Omental fat pad (tissue), 4 donors: ENCODE results near the gene NUP42. TPM values are rescaled to one million over a fixed set of nuclear protein-coding genes. Genes with fewer than 3 reads are reported as not detected.

Source experiments
- ATAC-seq: fragments of 150-250 bp; one replicate; pipeline ENCODE4 v1.9.1; 2016; ENCODE audit warnings: mild to moderate bottlenecking, moderate library complexity; ENCODE audit not compliant: low FRiP score
- DNase-seq: peaks from one replicate; pipeline ENCODE4 v3.0.0-alpha.2; 2019; ENCODE audit warnings: low spot score
- total RNA-seq, 4 donors: library from RNA; depleted of rRNA; stranded (reverse); fragments of >200 nt; gene quantifications; one replicate each; pipeline ENCODE4 v1.1.0, GENCODE V29; 2016
- TF ChIP-seq, protein P1 (sequence below), 3 donors: fragments of 450-650 bp; IDR thresholded peaks; one replicate each; pipeline ENCODE4 v1.5.1; 2016 to 2017; ENCODE audit warnings: antibody characterized with exemption in 3 of 3, mild to moderate bottlenecking in 3 of 3, moderate library complexity in 2 of 3

Gene NUP42, protein sequence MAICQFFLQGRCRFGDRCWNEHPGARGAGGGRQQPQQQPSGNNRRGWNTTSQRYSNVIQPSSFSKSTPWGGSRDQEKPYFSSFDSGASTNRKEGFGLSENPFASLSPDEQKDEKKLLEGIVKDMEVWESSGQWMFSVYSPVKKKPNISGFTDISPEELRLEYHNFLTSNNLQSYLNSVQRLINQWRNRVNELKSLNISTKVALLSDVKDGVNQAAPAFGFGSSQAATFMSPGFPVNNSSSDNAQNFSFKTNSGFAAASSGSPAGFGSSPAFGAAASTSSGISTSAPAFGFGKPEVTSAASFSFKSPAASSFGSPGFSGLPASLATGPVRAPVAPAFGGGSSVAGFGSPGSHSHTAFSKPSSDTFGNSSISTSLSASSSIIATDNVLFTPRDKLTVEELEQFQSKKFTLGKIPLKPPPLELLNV
- total RNA-seq = 10 to 100 TPM; 16.3 to 37.3 (median 27.0) TPM

DNA sequence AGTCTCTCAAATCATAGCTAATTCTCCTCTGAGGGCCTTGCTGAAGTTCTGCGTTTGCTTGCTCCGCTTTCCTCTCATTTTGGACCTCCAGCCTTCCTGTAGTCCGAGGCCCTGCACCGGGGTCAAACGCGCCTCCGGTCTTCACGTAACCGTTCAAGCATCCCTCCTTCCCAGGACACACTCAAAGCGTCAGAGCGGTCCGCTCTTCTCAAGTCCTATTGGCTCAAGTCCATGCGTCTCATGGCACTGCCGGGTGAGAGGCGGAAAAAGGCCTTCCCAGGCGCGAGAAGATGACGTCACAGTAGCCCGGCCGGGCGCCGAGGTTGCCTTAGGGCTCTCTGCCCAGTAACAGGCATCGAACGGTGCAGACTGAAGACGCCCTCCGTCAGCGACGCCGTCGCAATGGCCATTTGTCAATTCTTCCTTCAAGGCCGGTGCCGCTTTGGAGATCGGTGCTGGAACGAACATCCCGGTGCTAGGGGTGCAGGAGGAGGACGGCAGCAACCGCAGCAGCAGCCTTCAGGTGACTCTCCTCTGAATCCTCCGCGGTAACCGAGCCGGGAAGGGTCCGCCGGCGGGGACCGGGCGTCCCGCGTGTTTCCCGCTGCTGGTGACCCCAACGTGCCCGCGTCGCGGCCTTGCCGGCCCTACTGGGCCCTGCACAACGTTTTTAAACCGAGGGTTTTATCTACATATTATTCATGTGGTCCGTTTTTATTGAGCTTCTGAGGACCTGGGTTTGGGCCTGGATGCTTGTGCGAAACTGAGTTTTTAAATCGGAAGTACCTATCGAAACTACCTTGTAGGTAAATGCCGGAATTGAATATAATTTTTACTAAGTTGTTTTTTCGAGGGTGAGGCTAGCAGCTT, at the start of gene NUP42:
NUP42 (plus strand) TSS at position 365 of the 870 bp plus-strand sequence; CDS start at position 403, 38 bp downstream.
- TF ChIP-seq, protein P1, sequence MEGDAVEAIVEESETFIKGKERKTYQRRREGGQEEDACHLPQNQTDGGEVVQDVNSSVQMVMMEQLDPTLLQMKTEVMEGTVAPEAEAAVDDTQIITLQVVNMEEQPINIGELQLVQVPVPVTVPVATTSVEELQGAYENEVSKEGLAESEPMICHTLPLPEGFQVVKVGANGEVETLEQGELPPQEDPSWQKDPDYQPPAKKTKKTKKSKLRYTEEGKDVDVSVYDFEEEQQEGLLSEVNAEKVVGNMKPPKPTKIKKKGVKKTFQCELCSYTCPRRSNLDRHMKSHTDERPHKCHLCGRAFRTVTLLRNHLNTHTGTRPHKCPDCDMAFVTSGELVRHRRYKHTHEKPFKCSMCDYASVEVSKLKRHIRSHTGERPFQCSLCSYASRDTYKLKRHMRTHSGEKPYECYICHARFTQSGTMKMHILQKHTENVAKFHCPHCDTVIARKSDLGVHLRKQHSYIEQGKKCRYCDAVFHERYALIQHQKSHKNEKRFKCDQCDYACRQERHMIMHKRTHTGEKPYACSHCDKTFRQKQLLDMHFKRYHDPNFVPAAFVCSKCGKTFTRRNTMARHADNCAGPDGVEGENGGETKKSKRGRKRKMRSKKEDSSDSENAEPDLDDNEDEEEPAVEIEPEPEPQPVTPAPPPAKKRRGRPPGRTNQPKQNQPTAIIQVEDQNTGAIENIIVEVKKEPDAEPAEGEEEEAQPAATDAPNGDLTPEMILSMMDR (IDR thresholded peaks at IDR 0.05) = no peak
- DNase-seq (peak; percentile 77), ATAC-seq (peak; percentile 99)

DNA sequence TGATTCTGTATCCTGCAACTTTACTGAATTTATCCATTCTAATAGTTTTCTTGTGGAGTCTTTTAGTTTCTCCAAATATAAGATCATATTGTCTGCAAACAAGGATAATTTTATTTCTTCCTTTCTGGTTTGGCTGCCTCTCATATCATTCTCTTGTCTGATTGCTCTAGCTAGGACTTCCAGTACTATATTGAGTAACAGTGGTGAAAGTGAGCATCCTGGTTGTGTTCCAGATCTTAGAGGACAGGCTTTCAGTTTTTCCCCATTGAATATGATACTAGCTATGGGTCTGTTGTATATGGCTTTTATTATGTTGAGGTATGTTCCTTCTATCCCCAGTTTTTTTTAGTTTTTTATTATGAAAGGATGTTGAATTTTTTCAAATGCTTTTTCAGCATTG, 48.1 kb upstream of the NUP42 start:
- ATAC-seq (no peak), DNase-seq (no peak)
- TF ChIP-seq, protein P1 (IDR thresholded peaks at IDR 0.05) = no peak

DNA sequence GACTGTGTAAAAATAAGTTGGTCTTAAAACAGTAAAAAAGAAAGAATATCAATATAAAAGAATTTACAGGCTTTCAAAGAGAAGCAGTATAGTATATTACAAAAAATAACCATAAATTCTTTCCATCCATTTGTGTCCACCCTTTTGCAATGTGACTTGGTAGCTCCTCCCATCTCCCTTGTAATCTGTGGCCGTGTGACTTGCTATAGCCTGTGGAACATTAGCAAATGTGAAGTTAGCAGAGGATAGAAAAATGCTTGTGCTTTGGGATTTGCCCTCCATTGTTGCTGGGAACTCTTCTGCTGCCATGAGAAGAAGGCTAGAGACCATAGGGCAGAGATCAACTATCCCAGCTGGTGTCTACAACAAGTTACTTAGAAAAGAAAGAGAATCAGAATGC, 46.1 kb upstream of the NUP42 start:
- TF ChIP-seq, protein P1 (IDR thresholded peaks at IDR 0.05) = no peak
- no peak for DNase-seq
- ATAC-seq = no peak

DNA sequence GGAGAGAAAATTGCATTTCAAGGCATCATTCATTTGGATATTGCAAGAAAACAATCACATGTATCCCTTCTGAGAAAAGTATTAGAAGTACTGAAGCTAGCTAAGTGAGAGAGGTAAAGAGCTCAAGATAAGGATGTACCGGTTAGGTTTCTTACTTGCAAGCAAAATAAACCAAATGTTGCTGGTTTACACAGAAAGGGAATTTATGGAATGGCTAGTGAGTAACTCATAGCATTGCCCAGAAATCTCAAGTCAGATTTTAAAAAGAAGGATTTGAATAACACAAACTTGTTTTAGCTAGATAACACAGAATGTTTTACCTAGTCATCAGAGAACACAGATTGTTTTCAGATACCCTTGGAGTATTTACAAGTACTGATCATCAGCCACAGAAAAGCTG, 45.6 kb upstream of the NUP42 start:
- TF ChIP-seq, protein P1 (IDR thresholded peaks at IDR 0.05) = no peak
- ATAC-seq (no peak), DNase-seq (no peak)

DNA sequence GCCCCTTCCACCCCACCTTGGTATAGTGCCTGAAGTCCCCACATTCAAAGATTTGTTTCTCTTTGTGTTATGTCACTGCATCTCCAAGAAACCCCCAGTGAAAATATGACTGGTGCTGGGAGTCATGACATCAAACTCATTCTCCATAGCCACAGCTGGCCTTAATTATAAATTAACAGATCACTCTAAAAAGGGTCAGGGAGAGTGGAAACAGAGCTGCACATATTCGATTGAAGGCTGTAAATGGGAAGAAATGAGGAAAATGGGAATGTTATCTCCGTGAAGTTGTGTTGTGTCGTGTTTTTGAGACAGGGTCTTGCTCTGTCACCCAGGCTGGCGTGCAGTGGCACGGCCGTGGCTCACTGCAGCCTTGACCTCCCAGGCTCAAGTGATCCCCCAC, 24.2 kb upstream of the NUP42 start:
- TF ChIP-seq, protein P1 (IDR thresholded peaks at IDR 0.05) = no peak
- DNase-seq = no peak
- ATAC-seq = no peak

DNA sequence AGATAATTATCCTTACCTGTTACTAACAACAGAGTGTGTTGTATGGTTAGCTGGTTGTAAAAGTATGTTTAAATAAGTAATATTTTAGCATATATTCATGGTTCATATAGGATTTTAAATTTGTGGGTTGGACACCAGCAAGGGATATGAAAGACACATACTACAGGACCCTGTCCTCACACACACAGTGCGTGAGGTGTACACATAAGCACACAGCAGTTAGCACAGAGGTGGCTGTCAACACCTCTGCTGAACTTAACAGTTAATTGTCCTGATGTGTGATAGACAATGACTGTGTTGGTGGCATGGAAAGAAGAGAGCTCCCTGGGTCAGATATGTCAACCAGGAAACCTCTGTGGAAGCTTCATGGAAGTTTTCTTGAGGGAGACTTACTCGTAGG, 23.3 kb upstream of the NUP42 start:
- DNase-seq (no peak), ATAC-seq (no peak)
- TF ChIP-seq, protein P1 (IDR thresholded peaks at IDR 0.05) = no peak
